GM23248 (cell line): Measurements from ENCODE around the gene PCDHA1.

Source experiments
- EZH2 ChIP-seq: fragments of 200-600 bp; sonication (generic); IDR thresholded peaks from 2 replicates; pipeline ENCODE4 v1.6.1; 2018; ENCODE audit warnings: antibody characterized with exemption, mild to moderate bottlenecking; ENCODE audit not compliant: insufficient read depth, poor library complexity, severe bottlenecking
- EZH2phosphoT487 ChIP-seq: fragments of 200-600 bp; sonication (generic); IDR thresholded peaks from 2 replicates; pipeline ENCODE4 v1.6.1; 2018; ENCODE audit warnings: antibody characterized with exemption, moderate library complexity, mild to moderate bottlenecking, low read depth; ENCODE audit not compliant: insufficient read depth

- no peak for TF ChIP-seq EZH2
- no peak for TF ChIP-seq EZH2phosphoT487
Observed at GRCh38 chr5:140800816-140801493, 15.0 kb downstream of the PCDHA1 start, which contains the start of gene PCDHA3.
